ENCODE data around the gene BCAP31. TPM values are rescaled to one million over a fixed set of nuclear protein-coding genes. Genes with fewer than 3 reads are reported as not detected.

Gene BCAP31
- total RNA-seq, 4 donors from 2014 or later, result 45.4 to 148 (median 101) TPM

DNA sequence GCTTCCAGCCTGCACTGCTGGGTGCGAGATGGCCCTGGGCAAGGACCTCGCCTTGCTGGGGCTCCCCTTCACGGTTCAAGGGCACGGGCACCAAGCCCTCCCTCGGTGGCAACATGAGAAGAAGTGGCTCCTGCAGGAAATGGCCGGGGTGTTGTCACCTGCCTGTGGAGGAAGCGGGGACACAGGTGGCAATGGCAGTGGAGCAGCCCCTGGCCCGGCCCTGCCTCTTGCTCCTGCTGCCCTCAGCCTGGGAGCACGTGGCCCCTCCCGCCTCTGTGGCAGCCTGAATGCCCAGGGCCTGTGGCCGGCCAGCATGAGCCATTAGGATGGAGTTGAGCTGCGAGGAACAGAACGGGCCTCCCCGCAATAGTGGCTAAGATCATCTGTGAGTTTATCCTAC, 17.3 kb upstream of the BCAP31 start:
- peaks cover 0 to 5% (median 0%) of the 10 kb centered on the region in 3 donors for H3K36me3 ChIP-seq
- DNase-seq, result no peak
- TF ChIP-seq POLR2A (IDR thresholded peaks at IDR 0.05), result no peak
- TF ChIP-seq, protein P1, sequence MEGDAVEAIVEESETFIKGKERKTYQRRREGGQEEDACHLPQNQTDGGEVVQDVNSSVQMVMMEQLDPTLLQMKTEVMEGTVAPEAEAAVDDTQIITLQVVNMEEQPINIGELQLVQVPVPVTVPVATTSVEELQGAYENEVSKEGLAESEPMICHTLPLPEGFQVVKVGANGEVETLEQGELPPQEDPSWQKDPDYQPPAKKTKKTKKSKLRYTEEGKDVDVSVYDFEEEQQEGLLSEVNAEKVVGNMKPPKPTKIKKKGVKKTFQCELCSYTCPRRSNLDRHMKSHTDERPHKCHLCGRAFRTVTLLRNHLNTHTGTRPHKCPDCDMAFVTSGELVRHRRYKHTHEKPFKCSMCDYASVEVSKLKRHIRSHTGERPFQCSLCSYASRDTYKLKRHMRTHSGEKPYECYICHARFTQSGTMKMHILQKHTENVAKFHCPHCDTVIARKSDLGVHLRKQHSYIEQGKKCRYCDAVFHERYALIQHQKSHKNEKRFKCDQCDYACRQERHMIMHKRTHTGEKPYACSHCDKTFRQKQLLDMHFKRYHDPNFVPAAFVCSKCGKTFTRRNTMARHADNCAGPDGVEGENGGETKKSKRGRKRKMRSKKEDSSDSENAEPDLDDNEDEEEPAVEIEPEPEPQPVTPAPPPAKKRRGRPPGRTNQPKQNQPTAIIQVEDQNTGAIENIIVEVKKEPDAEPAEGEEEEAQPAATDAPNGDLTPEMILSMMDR (IDR thresholded peaks at IDR 0.05), result no peak
- no peak overlapping the region for H3K4me3 ChIP-seq
- peaks cover 0 to 20% (median 0%) of the 10 kb centered on the region in 4 donors for H3K4me1 ChIP-seq
- no peaks in the 10 kb centered on the region for H3K9me3 ChIP-seq
- H3K27me3 ChIP-seq, result no peaks in the 10 kb centered on the region
- H3K27ac ChIP-seq, result peak overlapping the region in 1 of 4 donors; percentile 72

DNA sequence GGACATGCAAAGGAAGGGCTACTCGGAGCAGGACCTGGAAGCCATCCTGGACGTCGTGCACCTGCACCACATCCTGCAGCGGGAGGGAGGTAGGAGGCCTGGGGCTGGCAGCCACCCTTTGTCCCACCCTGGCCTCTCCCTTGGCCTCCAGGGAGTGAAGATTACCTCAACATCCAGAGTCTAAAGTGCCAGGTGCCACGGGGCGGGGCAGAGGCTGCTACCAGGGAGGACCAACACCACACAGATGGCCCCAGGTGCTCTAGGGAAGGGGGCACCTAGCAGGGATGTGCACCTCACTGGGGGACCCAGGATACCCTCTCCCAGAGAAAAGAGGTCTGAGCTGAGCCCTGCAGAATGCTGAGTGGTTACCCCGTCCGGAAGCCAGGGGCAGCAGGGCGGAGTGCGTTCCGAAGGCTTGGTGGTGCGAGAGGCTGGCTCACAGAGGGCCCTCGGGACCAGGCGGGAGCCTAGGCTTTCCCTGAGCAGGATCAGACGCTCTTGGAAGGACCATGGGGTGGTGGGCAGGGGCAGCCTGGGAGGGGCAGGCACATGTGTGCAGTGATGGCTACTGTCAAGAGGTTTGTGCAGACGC, 16.5 kb upstream of the BCAP31 start:
- TF ChIP-seq, protein P1 (IDR thresholded peaks at IDR 0.05), result no peak
- DNase-seq, result peak in 2 of 3 donors; percentile 76 to 78
- peak overlapping the region in 2 of 4 donors; percentile 42 to 72 for H3K27ac ChIP-seq

DNA sequence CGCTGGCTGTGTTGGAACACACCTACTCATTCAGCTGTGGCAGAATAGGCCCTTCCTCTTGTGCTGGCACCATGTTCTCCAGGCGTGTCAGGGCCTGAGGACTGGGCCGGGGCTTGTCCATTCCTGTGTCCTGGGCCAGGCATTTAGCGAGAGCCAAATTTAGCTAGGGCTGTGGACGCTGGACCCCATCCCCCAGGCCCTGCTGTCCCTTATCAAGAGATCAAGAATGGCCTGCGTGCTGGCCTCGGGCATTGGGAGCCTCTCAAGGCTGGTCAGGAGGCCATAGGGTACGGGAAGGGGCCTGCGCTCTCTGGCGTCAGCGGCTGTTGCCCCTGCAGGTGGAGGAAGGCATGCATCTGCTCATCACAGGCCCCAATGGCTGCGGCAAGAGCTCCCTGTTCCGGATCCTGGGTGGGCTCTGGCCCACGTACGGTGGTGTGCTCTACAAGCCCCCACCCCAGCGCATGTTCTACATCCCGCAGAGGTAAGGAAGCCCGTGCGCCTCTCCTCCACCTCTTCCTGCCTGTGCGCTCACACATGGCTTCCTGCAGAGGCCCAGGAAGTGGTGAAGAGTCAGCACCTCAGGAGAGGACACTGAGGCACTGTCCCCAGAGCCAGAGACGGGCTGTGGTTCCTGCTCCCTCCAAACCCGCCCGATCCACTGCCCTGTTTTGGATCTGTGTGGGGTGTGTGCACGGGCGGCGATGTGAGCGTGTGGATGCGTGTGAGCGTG, 15.7 kb upstream of the BCAP31 start:
- H3K9me3 ChIP-seq, result no peaks in the 10 kb centered on the region
- peak in 1 of 3 donors; percentile 62 for DNase-seq
- peaks cover 0 to 20% (median 0%) of the 10 kb centered on the region in 4 donors for H3K4me1 ChIP-seq
- H3K36me3 ChIP-seq, result peaks cover 0 to 7% (median 0%) of the 10 kb centered on the region in 3 donors
- H3K27ac ChIP-seq, result peak overlapping the region in 2 of 4 donors; percentile 42 to 72
- TF ChIP-seq, protein P1 (IDR thresholded peaks at IDR 0.05), result no peak
- no peak for TF ChIP-seq POLR2A (IDR thresholded peaks at IDR 0.05)
- no peak overlapping the region for H3K4me3 ChIP-seq
- H3K27me3 ChIP-seq, result no peaks in the 10 kb centered on the region

More for the DNA sequence above, 16.5 kb upstream of the BCAP31 start:
- no peaks in the 10 kb centered on the region for H3K9me3 ChIP-seq
- H3K36me3 ChIP-seq, result peaks cover 0 to 7% (median 0%) of the 10 kb centered on the region in 3 donors
- H3K27me3 ChIP-seq, result no peaks in the 10 kb centered on the region
- no peak overlapping the region for H3K4me3 ChIP-seq
- H3K4me1 ChIP-seq, result peaks cover 0 to 20% (median 0%) of the 10 kb centered on the region in 4 donors

DNA sequence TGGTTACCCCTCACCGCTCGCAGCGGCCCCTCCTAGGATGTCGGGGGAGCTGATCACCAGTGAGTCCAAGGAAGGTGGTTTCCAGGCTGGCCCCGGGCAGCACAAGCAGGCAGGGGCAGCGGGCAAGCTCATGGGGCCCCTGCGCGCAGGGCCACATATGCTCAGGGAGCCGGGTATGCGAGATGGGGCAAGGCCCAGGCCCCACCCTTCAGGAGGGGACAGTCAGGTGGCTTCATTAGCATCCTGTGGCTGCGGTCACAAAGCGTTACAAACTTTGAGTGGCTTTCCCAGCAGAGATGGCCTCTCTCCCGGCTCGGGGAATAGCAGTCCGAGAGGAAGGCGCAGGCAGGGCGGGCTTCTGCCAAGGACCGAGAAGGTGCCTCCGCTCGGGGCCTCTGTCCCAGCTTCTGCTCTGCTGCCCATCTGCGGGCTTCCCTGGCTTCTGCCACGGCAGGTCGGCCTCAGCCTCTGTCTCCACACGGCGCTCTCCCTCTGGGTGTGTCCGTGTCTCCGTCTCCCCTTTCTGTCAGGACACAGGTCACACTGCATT, 13.9 kb upstream of the BCAP31 start:
- no peak for DNase-seq
- Histone ChIP-seq H3K9me3 (no peaks in the 10 kb centered on the region), H3K27ac (peak overlapping the region in 1 of 4 donors; percentile 67), H3K27me3 (no peaks in the 10 kb centered on the region), H3K4me3 (no peak overlapping the region), H3K36me3 (peaks cover 0 to 7% (median 0%) of the 10 kb centered on the region in 3 donors), H3K4me1 (peaks cover 0 to 13% (median 0%) of the 10 kb centered on the region in 4 donors)
- no peak for TF ChIP-seq POLR2A (IDR thresholded peaks at IDR 0.05)
- TF ChIP-seq, protein P1 (IDR thresholded peaks at IDR 0.05), result no peak

DNA sequence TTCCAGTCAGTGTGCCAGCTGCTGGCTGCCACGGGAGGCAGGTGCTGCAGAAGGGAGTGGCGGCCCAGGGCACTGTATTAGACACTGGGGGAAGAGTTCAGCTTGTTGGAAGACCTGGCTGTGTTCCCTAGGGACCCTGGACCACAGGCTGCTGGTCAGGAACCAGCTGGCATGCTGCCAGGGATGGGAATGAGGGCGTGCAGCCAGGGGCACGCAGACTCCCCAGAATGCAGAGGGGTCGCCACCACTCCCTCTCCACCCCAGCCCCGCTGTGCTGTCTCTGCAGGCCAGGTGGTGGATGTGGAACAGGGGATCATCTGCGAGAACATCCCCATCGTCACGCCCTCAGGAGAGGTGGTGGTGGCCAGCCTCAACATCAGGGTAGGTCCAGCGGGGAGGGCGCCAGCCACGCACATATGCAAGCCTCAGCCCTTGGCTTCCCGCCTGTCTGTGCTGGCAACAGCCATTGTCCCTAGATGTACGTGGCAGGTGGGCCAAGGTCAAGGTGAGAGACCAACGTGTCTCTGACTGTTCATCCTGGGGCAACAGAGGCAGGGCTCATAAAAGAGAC, 12.8 kb upstream of the BCAP31 start:
- no peak overlapping the region for H3K4me3 ChIP-seq
- no peak for TF ChIP-seq POLR2A (IDR thresholded peaks at IDR 0.05)
- TF ChIP-seq, protein P1 (IDR thresholded peaks at IDR 0.05), result no peak
- H3K36me3 ChIP-seq, result peaks cover 0 to 7% (median 0%) of the 10 kb centered on the region in 3 donors
- peaks cover 0 to 8% (median 0%) of the 10 kb centered on the region in 4 donors for H3K4me1 ChIP-seq
- no peaks in the 10 kb centered on the region for H3K27me3 ChIP-seq
- DNase-seq, result peak in 2 of 3 donors; percentile 64 to 70
- peak overlapping the region in 2 of 4 donors; percentile 45 to 67 for H3K27ac ChIP-seq
- no peaks in the 10 kb centered on the region for H3K9me3 ChIP-seq
